H1 (cell line): Measurements from ENCODE around the gene MAP3K1. TPM values are rescaled to one million over a fixed set of nuclear protein-coding genes. Genes with fewer than 3 reads are reported as not detected.

Experiments
- CHD2 ChIP-seq: IDR thresholded peaks from 2 replicates; pipeline ENCODE4 v1.6.1; 2012; ENCODE audit warnings: low read length, improper control_type of control experiment
- EP300 ChIP-seq, 2 experiments: IDR thresholded peaks; 1 replicate in 1 of 2; 2 replicates in 1 of 2; pipeline ENCODE4 v1.6.1; 2011 to 2012; ENCODE audit warnings: low read depth in 2 of 2, low read length in 2 of 2, mild to moderate bottlenecking in 2 of 2, borderline replicate concordance in 1 of 2, inconsistent platforms in 1 of 2, moderate library complexity in 1 of 2
- FOSL1 ChIP-seq: IDR thresholded peaks from 2 replicates; pipeline ENCODE4 v1.6.1; 2011; ENCODE audit warnings: mild to moderate bottlenecking, low read depth, low read length, moderate library complexity; ENCODE audit not compliant: insufficient read depth
- KDM5A ChIP-seq: fragments of 200-600 bp; IDR thresholded peaks from 2 replicates; pipeline ENCODE4 v1.7.1; 2012; ENCODE audit warnings: mild to moderate bottlenecking, low read length, inconsistent platforms, mixed read lengths
- RBBP5 ChIP-seq: IDR thresholded peaks from 2 replicates; pipeline ENCODE4 v1.7.1; 2012; ENCODE audit warnings: low read depth, mild to moderate bottlenecking, inconsistent platforms, low read length, moderate library complexity, borderline replicate concordance
- polyA plus RNA-seq, 7 experiments: library from polyadenylated mRNA; depleted of rRNA in 3 of 7; stranded (reverse) in 5 of 7; unstranded in 2 of 7; fragments of >200 nt in 5 of 7; fragments of 200-250 nt in 2 of 7; gene quantifications; 1 replicate in 5 of 7; 2 replicates in 1 of 7; 4 replicates in 1 of 7; pipeline versions ENCODE4 v1.2.1 to v1.2.3, GENCODE V29; 2011 to 2013; ENCODE audit warnings: missing spikeins in 2 of 7, mixed read lengths in 2 of 7
- total RNA-seq: library from RNA; stranded (reverse); fragmentation: NEBNext Ultra II Directional; extraction: Animal tissue kit (Norgen Biotek cat#: 25700); gene quantifications from 2 replicates; pipeline ENCODE4 v1.2.1, GENCODE V29; 2021

The MAP3K1 gene
- total and polyA plus RNA-seq, 2 of the 8 experiments (the other 6 are each of a cell fraction or from before 2014, with no cell fraction given) = 3.9 to 11.8 TPM

GRCh38 chr5:56858777-56859442 is 43.6 kb downstream of the MAP3K1 start (continued):
- TF ChIP-seq CHD2 = no peak
- TF ChIP-seq FOSL1 = no peak
- TF ChIP-seq RBBP5 = no peak
- TF ChIP-seq KDM5A = no peak
- no peak for TF ChIP-seq EP300 (IDR thresholded peaks at IDR 0.05; ENCODE audit: borderline replicate concordance in 1 of 2, low read depth in 2 of 2, low read length in 2 of 2)
